Astrocyte (in vitro differentiated cells and primary cell): ENCODE measurements around the gene JAZF1. TPM values are rescaled to one million over a fixed set of nuclear protein-coding genes. Genes with fewer than 3 reads are reported as not detected.
A peak's percentile ranks its signal among the peaks of the same experiment; 100 is the strongest.

ENCODE experiments used
- DNase-seq: peaks from one replicate; pipeline ENCODE4 v3.0.0-alpha.2; 2010; ENCODE audit warnings: low read depth
- FAIRE-seq: peaks from 2 replicates; lab custom pipeline; 2011; peaks lifted over from hg19 to GRCh38; lab: Jason Lieb, UNC
- H2AFZ ChIP-seq: 2 replicates; pipeline ENCODE4 v1.6.0; 2012; ENCODE audit warnings: low read depth, low read length, inconsistent platforms
- H3K27ac ChIP-seq: 2 replicates; pipeline ENCODE4 v1.5.1; 2011; ENCODE audit warnings: low read depth, low read length, inconsistent platforms
- H3K27me3 ChIP-seq: 2 replicates; pipeline ENCODE4 v1.6.0; 2011; ENCODE audit warnings: low read length, inconsistent platforms; ENCODE audit not compliant: insufficient read depth
- H3K36me3 ChIP-seq: 2 replicates; pipeline ENCODE4 v1.5.1; 2011; ENCODE audit warnings: low read length, inconsistent platforms; ENCODE audit not compliant: insufficient read depth
- H3K4me1 ChIP-seq: 2 replicates; pipeline ENCODE4 v1.5.1; 2011; ENCODE audit warnings: low read length, inconsistent platforms; ENCODE audit not compliant: insufficient read depth
- H3K4me2 ChIP-seq: 2 replicates; pipeline ENCODE4 v1.6.0; 2012; ENCODE audit warnings: low read length, inconsistent platforms
- H3K4me3 ChIP-seq: 2 replicates; pipeline ENCODE4 v1.5.1; 2011; ENCODE audit warnings: low read depth, mild to moderate bottlenecking, low read length, inconsistent platforms; ENCODE audit not compliant: insufficient read depth
- H3K79me2 ChIP-seq: 2 replicates; pipeline ENCODE4 v1.6.0; 2012; ENCODE audit warnings: mild to moderate bottlenecking, low read length, inconsistent platforms; ENCODE audit not compliant: insufficient read depth
- H3K9ac ChIP-seq: 2 replicates; pipeline ENCODE4 v1.6.0; 2012; ENCODE audit warnings: mild to moderate bottlenecking, low read length, inconsistent platforms
- H3K9me3 ChIP-seq: 2 replicates; pipeline ENCODE4 v1.5.1; 2012; ENCODE audit warnings: low read depth, mild to moderate bottlenecking, low read length, inconsistent platforms; ENCODE audit not compliant: insufficient read depth
- H4K20me1 ChIP-seq: 2 replicates; pipeline ENCODE4 v1.6.0; 2012; ENCODE audit warnings: low read length, inconsistent platforms; ENCODE audit not compliant: insufficient read depth
- H3K27ac Mint-ChIP-seq: one replicate; pipeline ENCODE4 v1.8.0; 2021; ENCODE audit warnings: mild to moderate bottlenecking, mixed read lengths; ENCODE audit not compliant: unreplicated experiment
- H3K27me3 Mint-ChIP-seq: one replicate; pipeline ENCODE4 v1.8.0; 2021; ENCODE audit warnings: low read depth, mixed read lengths; ENCODE audit not compliant: unreplicated experiment
- H3K36me3 Mint-ChIP-seq: one replicate; pipeline ENCODE4 v1.8.0; 2021; ENCODE audit warnings: low read depth, mixed read lengths; ENCODE audit not compliant: unreplicated experiment
- H3K4me1 Mint-ChIP-seq: one replicate; pipeline ENCODE4 v1.8.0; 2021; ENCODE audit warnings: low read depth, mixed read lengths; ENCODE audit not compliant: unreplicated experiment
- H3K4me3 Mint-ChIP-seq: one replicate; pipeline ENCODE4 v1.8.0; 2021; ENCODE audit warnings: mild to moderate bottlenecking, moderate library complexity, mixed read lengths; ENCODE audit not compliant: unreplicated experiment
- H3K9me3 Mint-ChIP-seq: one replicate; pipeline ENCODE4 v1.8.0; 2021; ENCODE audit warnings: mild to moderate bottlenecking, mixed read lengths; ENCODE audit not compliant: unreplicated experiment
- EZH2 ChIP-seq: IDR thresholded peaks from 2 replicates; pipeline ENCODE4 v1.6.1; 2012; ENCODE audit warnings: mild to moderate bottlenecking, low read length, inconsistent platforms; ENCODE audit not compliant: insufficient read depth
- total RNA-seq: library from RNA; stranded (reverse); gene quantifications from 2 replicates; pipeline ENCODE4 v1.2.1, GENCODE V29; 2021
- TF ChIP-seq, protein P1 (sequence below): IDR thresholded peaks from 2 replicates; pipeline ENCODE4 v1.5.1; 2011; ENCODE audit warnings: low read depth, mild to moderate bottlenecking, inconsistent platforms, low read length, moderate library complexity; ENCODE audit not compliant: insufficient read depth

The JAZF1 gene
- total RNA-seq, 1 donor from 2014 or later, result 20.1 TPM

DNA sequence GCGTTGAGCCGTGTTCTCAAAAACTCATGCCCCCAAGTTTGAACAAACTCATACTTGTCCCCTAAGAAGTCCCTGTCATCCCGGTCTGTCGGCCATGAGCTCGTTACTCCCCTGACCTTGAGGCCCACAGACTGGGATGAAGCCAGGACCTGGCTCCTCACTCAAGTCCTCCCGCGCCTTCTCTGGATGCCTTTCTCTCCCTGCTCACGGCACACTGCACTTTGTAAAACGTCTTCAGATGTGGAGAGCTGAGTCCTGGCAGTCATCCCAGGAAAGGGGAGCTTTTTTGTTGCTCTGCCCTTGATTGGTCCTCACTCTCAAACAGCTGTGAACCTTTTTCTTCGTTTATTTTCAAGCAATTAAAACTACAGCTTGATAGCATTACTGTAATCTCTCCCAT, 110.8 kb downstream of the JAZF1 start:
- Histone ChIP-seq H3K27ac (no peak overlapping the region), H3K4me1 (no peaks in the 10 kb centered on the region), H3K79me2 (peaks cover 5% of the 10 kb centered on the region), H2AFZ (no peak overlapping the region), H3K9ac (no peak overlapping the region), H3K9me3 (no peaks in the 10 kb centered on the region), H4K20me1 (peaks cover 46% of the 10 kb centered on the region), H3K36me3 (no peaks in the 10 kb centered on the region), H3K4me3 (no peak overlapping the region), H3K4me2 (no peak overlapping the region), H3K27me3 (no peaks in the 10 kb centered on the region)
- Mint-ChIP-seq H3K9me3 (no peaks in the 10 kb centered on the region), H3K4me3 (no peak overlapping the region), H3K36me3 (peaks cover 5% of the 10 kb centered on the region), H3K27ac (peak overlapping the region; percentile 55), H3K4me1 (peaks cover 16% of the 10 kb centered on the region), H3K27me3 (no peaks in the 10 kb centered on the region)
- TF ChIP-seq EZH2, result no peak
- TF ChIP-seq, protein P1, sequence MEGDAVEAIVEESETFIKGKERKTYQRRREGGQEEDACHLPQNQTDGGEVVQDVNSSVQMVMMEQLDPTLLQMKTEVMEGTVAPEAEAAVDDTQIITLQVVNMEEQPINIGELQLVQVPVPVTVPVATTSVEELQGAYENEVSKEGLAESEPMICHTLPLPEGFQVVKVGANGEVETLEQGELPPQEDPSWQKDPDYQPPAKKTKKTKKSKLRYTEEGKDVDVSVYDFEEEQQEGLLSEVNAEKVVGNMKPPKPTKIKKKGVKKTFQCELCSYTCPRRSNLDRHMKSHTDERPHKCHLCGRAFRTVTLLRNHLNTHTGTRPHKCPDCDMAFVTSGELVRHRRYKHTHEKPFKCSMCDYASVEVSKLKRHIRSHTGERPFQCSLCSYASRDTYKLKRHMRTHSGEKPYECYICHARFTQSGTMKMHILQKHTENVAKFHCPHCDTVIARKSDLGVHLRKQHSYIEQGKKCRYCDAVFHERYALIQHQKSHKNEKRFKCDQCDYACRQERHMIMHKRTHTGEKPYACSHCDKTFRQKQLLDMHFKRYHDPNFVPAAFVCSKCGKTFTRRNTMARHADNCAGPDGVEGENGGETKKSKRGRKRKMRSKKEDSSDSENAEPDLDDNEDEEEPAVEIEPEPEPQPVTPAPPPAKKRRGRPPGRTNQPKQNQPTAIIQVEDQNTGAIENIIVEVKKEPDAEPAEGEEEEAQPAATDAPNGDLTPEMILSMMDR, result no peak
- FAIRE-seq (no peak), DNase-seq (peak; percentile 78)

DNA sequence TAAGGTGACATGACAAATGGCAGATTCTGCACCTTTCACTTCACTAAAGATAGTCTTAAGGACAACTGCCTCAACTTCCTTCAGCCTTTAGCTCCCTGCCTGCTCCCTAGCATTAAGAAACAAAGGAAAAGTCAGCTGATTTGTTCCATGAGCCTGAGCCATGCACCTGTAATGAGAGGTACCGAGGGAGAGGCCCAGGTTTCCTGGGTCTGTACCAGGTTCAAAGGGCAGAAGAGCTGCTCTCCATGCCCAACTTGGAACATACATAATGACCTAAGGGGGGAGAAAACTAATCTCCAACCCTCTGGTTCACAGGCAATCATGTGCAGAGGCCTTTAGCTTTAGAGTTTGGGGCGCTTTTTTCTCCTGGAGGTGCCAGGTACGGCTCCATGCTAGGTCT, 111.2 kb downstream of the JAZF1 start:
- H3K27me3 Mint-ChIP-seq, result no peaks in the 10 kb centered on the region
- no peak overlapping the region for H3K4me3 ChIP-seq
- H3K27ac ChIP-seq, result no peak overlapping the region
- H3K4me3 Mint-ChIP-seq, result no peak overlapping the region
- no peaks in the 10 kb centered on the region for H3K36me3 ChIP-seq
- no peaks in the 10 kb centered on the region for H3K9me3 ChIP-seq
- H3K36me3 Mint-ChIP-seq, result peaks cover 5% of the 10 kb centered on the region
- H2AFZ ChIP-seq, result no peak overlapping the region
- no peaks in the 10 kb centered on the region for H3K27me3 ChIP-seq
- peaks cover 16% of the 10 kb centered on the region for H3K4me1 Mint-ChIP-seq
- TF ChIP-seq EZH2, result no peak
- TF ChIP-seq, protein P1, result no peak
- H3K9me3 Mint-ChIP-seq, result no peaks in the 10 kb centered on the region
- no peak for DNase-seq
- no peak overlapping the region for H3K27ac Mint-ChIP-seq
- H4K20me1 ChIP-seq, result peaks cover 46% of the 10 kb centered on the region
- no peak overlapping the region for H3K9ac ChIP-seq
- peaks cover 5% of the 10 kb centered on the region for H3K79me2 ChIP-seq
- H3K4me2 ChIP-seq, result no peak overlapping the region
- H3K4me1 ChIP-seq, result no peaks in the 10 kb centered on the region
- no peak for FAIRE-seq

DNA sequence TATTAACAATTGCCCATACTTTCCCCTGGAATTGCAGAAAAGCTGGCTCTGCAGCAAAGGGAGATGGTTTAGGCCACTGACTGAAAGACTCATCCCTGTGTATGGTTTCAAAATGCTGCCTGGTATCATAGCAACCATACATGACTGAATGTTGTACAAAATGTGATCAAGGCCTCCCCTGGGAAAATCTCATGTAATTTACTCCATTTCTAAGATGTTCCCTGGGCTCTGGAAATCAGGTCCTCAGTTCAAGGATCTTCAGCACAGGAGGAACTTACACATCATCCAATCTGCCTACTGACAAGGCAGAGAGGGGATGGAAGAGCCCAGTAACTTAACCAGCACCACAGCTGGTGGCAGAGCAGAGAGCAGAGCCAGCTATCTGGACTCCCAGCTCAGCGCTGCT, 111.8 kb downstream of the JAZF1 start:
- DNase-seq, result no peak
- Histone ChIP-seq H3K79me2 (peaks cover 5% of the 10 kb centered on the region), H3K9ac (no peak overlapping the region), H2AFZ (no peak overlapping the region), H3K9me3 (no peaks in the 10 kb centered on the region), H3K36me3 (no peaks in the 10 kb centered on the region), H4K20me1 (peaks cover 46% of the 10 kb centered on the region), H3K27me3 (no peaks in the 10 kb centered on the region), H3K4me2 (no peak overlapping the region), H3K4me1 (no peaks in the 10 kb centered on the region), H3K27ac (no peak overlapping the region), H3K4me3 (no peak overlapping the region)
- Mint-ChIP-seq H3K4me1 (peaks cover 18% of the 10 kb centered on the region), H3K27ac (no peak overlapping the region), H3K36me3 (peaks cover 5% of the 10 kb centered on the region), H3K27me3 (no peaks in the 10 kb centered on the region), H3K9me3 (no peaks in the 10 kb centered on the region), H3K4me3 (no peak overlapping the region)
- FAIRE-seq, result no peak
- TF ChIP-seq, protein P1, result no peak
- no peak for TF ChIP-seq EZH2
